HG03045 (cell line): Measurements from ENCODE around the gene PPP3CB.
A peak's percentile ranks its signal among the peaks of the same experiment; 100 is the strongest.
"Not testable (repeated sequence)": the region's sequence is repeated elsewhere in the genome, so short reads cannot be mapped to it uniquely, and the experiment has no call there.

ENCODE experiments used
- ATAC-seq: cut with Tn5 transposase; IDR thresholded peaks from one replicate; pipeline ENCODE4 v1.9.1; 2021; ENCODE audit warnings: mild to moderate bottlenecking, moderate library complexity; ENCODE audit not compliant: unreplicated experiment

PPP3CB gene

GRCh38 chr10:73423309-73423708 is 72.5 kb downstream of the PPP3CB start:
- ATAC-seq = no peak

- ATAC-seq = no peak
Observed at GRCh38 chr10:73416571-73416970, 79.3 kb downstream of the PPP3CB start.

- peak; percentile 29 for ATAC-seq
Observed at GRCh38 chr10:73414230-73414945, 81.4 kb downstream of the PPP3CB start.

- peak; percentile 89 for ATAC-seq
Observed at GRCh38 chr10:73413528-73414229, 82.1 kb downstream of the PPP3CB start, which contains the start of gene ANXA7. ANXA7 (minus strand) TSS chr10:73414058; CDS start chr10:73400856, 13,202 bp downstream.

GRCh38 chr10:73413108-73413527 is 82.7 kb downstream of the PPP3CB start:
- no peak for ATAC-seq

GRCh38 chr10:73410897-73411296 is 84.9 kb downstream of the PPP3CB start:
- ATAC-seq = no peak

GRCh38 chr10:73408978-73409521 is 86.8 kb downstream of the PPP3CB start:
- no peak for ATAC-seq

- no peak for ATAC-seq
Observed at GRCh38 chr10:73408061-73408460, 87.8 kb downstream of the PPP3CB start.

GRCh38 chr10:73407495-73407894 is 88.3 kb downstream of the PPP3CB start:
- no peak for ATAC-seq

GRCh38 chr10:73406846-73407245 is 89.0 kb downstream of the PPP3CB start:
- ATAC-seq = no peak

- ATAC-seq = no peak
Observed at GRCh38 chr10:73405556-73405955, 90.3 kb downstream of the PPP3CB start.

- no peak for ATAC-seq
Observed at GRCh38 chr10:73404690-73405089, 91.1 kb downstream of the PPP3CB start.

- no peak for ATAC-seq
Observed at GRCh38 chr10:73401636-73402035, 94.2 kb downstream of the PPP3CB start.

GRCh38 chr10:73399063-73399462 is 96.8 kb downstream of the PPP3CB start:
- no peak for ATAC-seq

GRCh38 chr10:73398024-73398423 is 97.8 kb downstream of the PPP3CB start:
- ATAC-seq = no peak

- ATAC-seq = not testable (repeated sequence)
Observed at GRCh38 chr10:73394325-73394724, 101.5 kb downstream of the PPP3CB start.

GRCh38 chr10:73388228-73388627 is 107.6 kb downstream of the PPP3CB start:
- no peak for ATAC-seq

- ATAC-seq = no peak
Observed at GRCh38 chr10:73386583-73386982, 109.2 kb downstream of the PPP3CB start.
